SK-N-SH (cell line): ENCODE data around the gene TNFRSF12A. TPM values are rescaled to one million over a fixed set of nuclear protein-coding genes. Genes with fewer than 3 reads are reported as not detected.

ENCODE experiments used
- CTCF ChIA-PET: fragments of 300-600, 350-600 bp; formaldehyde crosslinking; extraction: SDS; loops from one replicate; lab custom pipeline; 2021; lab: Yijun Ruan, JAX
- POLR2A ChIA-PET: fragments of 350-600 bp; sonication (Branson Sonifier 250); formaldehyde crosslinking; extraction: SDS; loops from one replicate; lab custom pipeline; 2020; ENCODE audit warnings: antibody characterized with exemption, inconsistent platforms; lab: Yijun Ruan, JAX
- DNase-seq: peaks from one replicate; pipeline ENCODE4 v3.0.0; 2012
- H2AFZ ChIP-seq: fragments of 200-600 bp; sonication (generic); 2 replicates; pipeline ENCODE4 v1.8.1; 2016; ENCODE audit warnings: antibody characterized with exemption, mild to moderate bottlenecking, low read depth
- H3F3A ChIP-seq: fragments of 200-600 bp; sonication (generic); replicated peaks from 2 replicates; pipeline ENCODE3; 2016; ENCODE audit warnings: antibody characterized with exemption, mild to moderate bottlenecking; ENCODE audit not compliant: insufficient read depth
- H3K27ac ChIP-seq, 2 experiments: fragments of 200-500 bp in 1 of 2; fragments of 200-600 bp in 1 of 2; sonication (Bioruptor generic) in 1 of 2; sonication (generic), shearing (Covaris generic) in 1 of 2; 2 replicates each; pipeline versions ENCODE4 v1.5.1 to v1.6.1; 2014 to 2016; ENCODE audit warnings: low read depth in 2 of 2, inconsistent platforms in 1 of 2, low read length in 1 of 2, mild to moderate bottlenecking in 1 of 2, mixed read lengths in 1 of 2
- H3K27me3 ChIP-seq: fragments of 200-600 bp; sonication (generic), shearing (Covaris generic); 2 replicates; pipeline ENCODE4 v1.6.1; 2016; ENCODE audit warnings: mixed run types; ENCODE audit not compliant: insufficient read depth
- H3K36me3 ChIP-seq, 2 experiments: fragments of 200-500 bp in 1 of 2; fragments of 200-600 bp in 1 of 2; sonication (Bioruptor generic) in 1 of 2; sonication (generic) in 1 of 2; replicated peaks in 1 of 2; 2 replicates each; pipeline versions ENCODE3 to v1.5.1; 2014 to 2016; ENCODE audit warnings: low read length in 1 of 2, mild to moderate bottlenecking in 1 of 2; ENCODE audit not compliant: insufficient read depth in 2 of 2, control insufficient read depth in 1 of 2
- H3K4me1 ChIP-seq, 2 experiments: fragments of 200-500 bp in 1 of 2; fragments of 200-600 bp in 1 of 2; sonication (Bioruptor generic) in 1 of 2; sonication (generic), shearing (Covaris generic) in 1 of 2; 2 replicates each; pipeline versions ENCODE4 v1.5.1 to v1.6.1; 2014 to 2016; ENCODE audit warnings: low read depth in 1 of 2, low read length in 1 of 2, mixed run types in 1 of 2; ENCODE audit not compliant: insufficient read depth in 2 of 2, control insufficient read depth in 1 of 2
- H3K4me2 ChIP-seq: fragments of 200-600 bp; sonication (generic), shearing (Covaris generic); 2 replicates; pipeline ENCODE4 v1.6.1; 2017; ENCODE audit warnings: mixed run types
- H3K4me3 ChIP-seq, 2 experiments: fragments of 200-500 bp in 1 of 2; fragments of 200-600 bp in 1 of 2; sonication (Bioruptor generic) in 1 of 2; sonication (generic), shearing (Covaris generic) in 1 of 2; 2 replicates each; pipeline versions ENCODE4 v1.5.1 to v1.8.1; 2014 to 2016; ENCODE audit warnings: low read depth in 2 of 2, inconsistent platforms in 1 of 2, low read length in 1 of 2, mild to moderate bottlenecking in 1 of 2, mixed read lengths in 1 of 2, moderate library complexity in 1 of 2
- H3K79me2 ChIP-seq: fragments of 200-600 bp; sonication (generic); 2 replicates; pipeline ENCODE4 v1.8.1; 2017; ENCODE audit warnings: mild to moderate bottlenecking; ENCODE audit not compliant: insufficient read depth
- H3K9ac ChIP-seq: fragments of 200-600 bp; sonication (generic); 2 replicates; pipeline ENCODE4 v1.6.1; 2017; ENCODE audit warnings: mixed run types
- H3K9me2 ChIP-seq: fragments of 200-600 bp; sonication (generic); 2 replicates; pipeline ENCODE4 v1.6.1; 2017; ENCODE audit warnings: mixed run types
- H3K9me3 ChIP-seq: fragments of 200-600 bp; sonication (generic); 2 replicates; pipeline ENCODE4 v1.6.1; 2017; ENCODE audit warnings: mixed run types, mild to moderate bottlenecking, moderate library complexity
- H4K20me1 ChIP-seq: fragments of 200-600 bp; sonication (generic); 2 replicates; pipeline ENCODE4 v1.6.1; 2017; ENCODE audit warnings: mild to moderate bottlenecking, mixed run types; ENCODE audit not compliant: insufficient read depth
- ELF1 ChIP-seq: IDR thresholded peaks from 2 replicates; pipeline ENCODE4 v1.4.0; 2012
- EP300 ChIP-seq, 2 experiments: IDR thresholded peaks; 2 replicates each; pipeline versions ENCODE4 v1.4.0 to v1.6.1; 2012; ENCODE audit warnings: borderline replicate concordance in 1 of 2, low read depth in 1 of 2, low read length in 1 of 2
- FOSL2 ChIP-seq: IDR thresholded peaks from 2 replicates; pipeline ENCODE4 v1.4.0; 2012; ENCODE audit warnings: low read depth, mild to moderate bottlenecking, moderate library complexity, borderline replicate concordance
- FOXJ3 ChIP-seq: sonication (generic); formaldehyde crosslinking; IDR thresholded peaks from 2 replicates; pipeline ENCODE4 v1.5.1; 2020; ENCODE audit warnings: mild to moderate bottlenecking, missing genetic modification reagents
- FOXM1 ChIP-seq: IDR thresholded peaks from 2 replicates; pipeline ENCODE4 v1.4.0; 2012; ENCODE audit warnings: low read depth, mild to moderate bottlenecking
- GATA2 ChIP-seq: sonication (generic); formaldehyde crosslinking; IDR thresholded peaks from 2 replicates; pipeline ENCODE4 v1.5.0; 2020; ENCODE audit warnings: mild to moderate bottlenecking, missing genetic modification reagents
- MEF2A ChIP-seq: IDR thresholded peaks from 2 replicates; pipeline ENCODE4 v1.4.0; 2012; ENCODE audit warnings: low read depth, borderline replicate concordance
- MXI1 ChIP-seq: IDR thresholded peaks from 2 replicates; pipeline ENCODE4 v1.6.1; 2012; ENCODE audit warnings: mild to moderate bottlenecking, low read depth, low read length, improper control_type of control experiment
- RAD21 ChIP-seq: IDR thresholded peaks from 2 replicates; pipeline ENCODE4 v1.6.1; 2012; ENCODE audit warnings: mild to moderate bottlenecking, low read length
- REST ChIP-seq: IDR thresholded peaks from 2 replicates; pipeline ENCODE4 v1.6.1; 2012; ENCODE audit warnings: mild to moderate bottlenecking, low read depth, low read length, moderate library complexity
- RFX5 ChIP-seq: IDR thresholded peaks from 2 replicates; pipeline ENCODE4 v1.6.1; 2012; ENCODE audit warnings: mild to moderate bottlenecking, improper control_type of control experiment, low read length
- RXRA ChIP-seq: IDR thresholded peaks from 2 replicates; pipeline ENCODE4 v1.4.0; 2012; ENCODE audit warnings: low read depth, mild to moderate bottlenecking, borderline replicate concordance
- SMC3 ChIP-seq: IDR thresholded peaks from 2 replicates; pipeline ENCODE4 v1.6.1; 2012; ENCODE audit warnings: low read depth, low read length, improper control_type of control experiment
- TCF12 ChIP-seq: IDR thresholded peaks from 2 replicates; pipeline ENCODE4 v1.4.0; 2012
- USF2 ChIP-seq: fragments of 150-350 bp; IDR thresholded peaks from 2 replicates; pipeline ENCODE4 v1.6.1; 2017; ENCODE audit warnings: antibody characterized with exemption, low read length, low read depth, borderline replicate concordance
- YY1 ChIP-seq: IDR thresholded peaks from 2 replicates; pipeline ENCODE4 v1.4.0; 2012; ENCODE audit warnings: low read depth, mild to moderate bottlenecking
- ZBTB33 ChIP-seq: IDR thresholded peaks from 2 replicates; pipeline ENCODE4 v1.4.0; 2012; ENCODE audit warnings: low read depth, borderline replicate concordance
- WGBS: methylation state at CpG from one replicate; pipeline ENCODE4 v1.1.6; 2017; ENCODE audit warnings: low lambda C conversion rate; 5-methylcytosine and 5-hydroxymethylcytosine counted together
- polyA plus RNA-seq, 3 experiments: library from polyadenylated mRNA; depleted of rRNA; stranded (reverse); fragments of >200 nt; gene quantifications; 2 replicates each; pipeline ENCODE4 v1.2.3, GENCODE V29; 2012
- TF ChIP-seq, protein P1 (sequence below): IDR thresholded peaks from 2 replicates; pipeline ENCODE4 v1.4.0; 2012; ENCODE audit warnings: low read depth

TNFRSF12A gene
- polyA plus RNA-seq, 1 of the 3 experiments (the other 2 are of a cell fraction): 374 TPM

DNA sequence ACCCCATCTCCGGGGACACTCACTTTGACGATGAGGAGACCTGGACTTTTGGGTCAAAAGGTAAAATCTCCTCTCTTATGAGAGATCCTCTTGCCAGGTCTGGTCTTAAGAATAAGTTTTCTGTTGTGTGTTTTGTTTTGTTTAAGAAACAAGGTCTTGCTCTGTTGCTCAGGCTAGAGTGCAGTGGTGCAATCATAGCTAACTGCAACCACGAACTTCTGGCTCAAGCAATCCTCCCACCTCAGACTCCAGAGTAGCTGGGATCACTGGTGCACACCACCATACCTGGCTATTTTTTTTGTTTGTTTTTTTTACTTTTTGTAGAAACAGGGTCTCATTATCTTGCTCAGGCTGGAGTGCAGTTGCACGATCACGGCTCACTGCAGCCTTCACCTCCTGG, 30.3 kb downstream of the TNFRSF12A start:
- Histone ChIP-seq H2AFZ (no peak overlapping the region), H4K20me1 (no peaks in the 10 kb centered on the region), H3K4me3 (no peak overlapping the region), H3K4me2 (no peak overlapping the region), H3K79me2 (no peaks in the 10 kb centered on the region), H3K36me3 (no peaks in the 10 kb centered on the region), H3K27me3 (peaks cover 42% of the 10 kb centered on the region), H3K9me3 (no peaks in the 10 kb centered on the region), H3K4me1 (no peaks in the 10 kb centered on the region; a peak in 1 of 4 replicates), H3K27ac (no peak overlapping the region), H3F3A (peaks cover 4% of the 10 kb centered on the region), H3K9me2 (no peaks in the 10 kb centered on the region), H3K9ac (no peak overlapping the region)
- CTCF ChIA-PET: interaction anchor here (1.9 to 5.8 kb wide), 3 partner anchors 9 to 22 kb away, joined by 8 to 57 read pairs (median 42); no protein-coding TSS in a partner anchor
- POLR2A ChIA-PET: interaction anchor here (0.7 kb wide), 1 partner anchor 22 kb away, joined by 4 read pairs; no protein-coding TSS in a partner anchor
- no peak for DNase-seq
- WGBS: 47% methylated on average over 5 of the region's 5 CpGs
- no peak for TF ChIP-seq RFX5
- no peak for TF ChIP-seq FOSL2
- no peak for TF ChIP-seq EP300 (IDR thresholded peaks at IDR 0.05; ENCODE audit: borderline replicate concordance in 1 of 2, low read depth in 1 of 2, low read length in 1 of 2)
- no peak for TF ChIP-seq FOXJ3 (CRISPR knock-in tag)
- TF ChIP-seq REST: no peak
- TF ChIP-seq MXI1: no peak
- no peak for TF ChIP-seq RAD21
- no peak for TF ChIP-seq ELF1
- TF ChIP-seq TCF12: no peak
- no peak for TF ChIP-seq FOXM1
- no peak for TF ChIP-seq MEF2A

GRCh38 chr16:3051009-3051408, 30.8 kb downstream of the TNFRSF12A start:
- Histone ChIP-seq H3K9ac (no peak overlapping the region), H3K27me3 (peaks cover 37% of the 10 kb centered on the region), H3K9me3 (no peaks in the 10 kb centered on the region), H3K4me2 (no peak overlapping the region), H3K79me2 (no peaks in the 10 kb centered on the region), H4K20me1 (no peaks in the 10 kb centered on the region), H3K4me3 (no peak overlapping the region), H3F3A (peaks cover 4% of the 10 kb centered on the region), H3K27ac (no peak overlapping the region), H3K36me3 (no peaks in the 10 kb centered on the region), H2AFZ (no peak overlapping the region), H3K4me1 (no peaks in the 10 kb centered on the region; a peak in 1 of 4 replicates), H3K9me2 (no peaks in the 10 kb centered on the region)
- DNase-seq: no peak
- WGBS: 59% methylated on average over 4 of the region's 4 CpGs
- POLR2A ChIA-PET: no interaction called here
- CTCF ChIA-PET: interaction anchor here (0.9 to 5.8 kb wide), 4 partner anchors 9 to 124 kb away, joined by 3 to 57 read pairs (median 3); no protein-coding TSS in a partner anchor
- TF ChIP-seq GATA2 (CRISPR knock-in tag): no peak
- no peak for TF ChIP-seq SMC3
- no peak for TF ChIP-seq RXRA
- TF ChIP-seq, protein P1, sequence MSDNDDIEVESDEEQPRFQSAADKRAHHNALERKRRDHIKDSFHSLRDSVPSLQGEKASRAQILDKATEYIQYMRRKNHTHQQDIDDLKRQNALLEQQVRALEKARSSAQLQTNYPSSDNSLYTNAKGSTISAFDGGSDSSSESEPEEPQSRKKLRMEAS: no peak
- no peak for TF ChIP-seq ZBTB33
- TF ChIP-seq MXI1: no peak
- TF ChIP-seq MEF2A: no peak
- TF ChIP-seq YY1: no peak
- TF ChIP-seq USF2: no peak
- no peak for TF ChIP-seq RFX5
